Neuron (in vitro differentiated cells): ENCODE data around the gene ALMS1.
"Not testable (repeated sequence)": the region's sequence is repeated elsewhere in the genome, so short reads cannot be mapped to it uniquely, and the experiment has no call there.

Experiments used
- H2AFZ ChIP-seq: one replicate; pipeline ENCODE4 v1.6.1; 2013; ENCODE audit warnings: low read depth, mild to moderate bottlenecking, inconsistent platforms, low read length, moderate library complexity
- H3K27me3 ChIP-seq: one replicate; pipeline ENCODE4 v1.6.1; 2013; ENCODE audit warnings: low read length; ENCODE audit not compliant: insufficient read depth
- H3K36me3 ChIP-seq: one replicate; pipeline ENCODE4 v1.6.1; 2013; ENCODE audit warnings: low read length; ENCODE audit not compliant: insufficient read depth
- H3K4me1 ChIP-seq: one replicate; pipeline ENCODE4 v1.6.1; 2013; ENCODE audit warnings: low read length; ENCODE audit not compliant: insufficient read depth
- H3K4me3 ChIP-seq: 2 replicates; pipeline ENCODE4 v1.5.1; 2013; ENCODE audit warnings: mild to moderate bottlenecking, low read length, moderate library complexity
- H3K9me3 ChIP-seq: one replicate; pipeline ENCODE4 v1.6.1; 2013; ENCODE audit warnings: low read length

ALMS1 gene

DNA sequence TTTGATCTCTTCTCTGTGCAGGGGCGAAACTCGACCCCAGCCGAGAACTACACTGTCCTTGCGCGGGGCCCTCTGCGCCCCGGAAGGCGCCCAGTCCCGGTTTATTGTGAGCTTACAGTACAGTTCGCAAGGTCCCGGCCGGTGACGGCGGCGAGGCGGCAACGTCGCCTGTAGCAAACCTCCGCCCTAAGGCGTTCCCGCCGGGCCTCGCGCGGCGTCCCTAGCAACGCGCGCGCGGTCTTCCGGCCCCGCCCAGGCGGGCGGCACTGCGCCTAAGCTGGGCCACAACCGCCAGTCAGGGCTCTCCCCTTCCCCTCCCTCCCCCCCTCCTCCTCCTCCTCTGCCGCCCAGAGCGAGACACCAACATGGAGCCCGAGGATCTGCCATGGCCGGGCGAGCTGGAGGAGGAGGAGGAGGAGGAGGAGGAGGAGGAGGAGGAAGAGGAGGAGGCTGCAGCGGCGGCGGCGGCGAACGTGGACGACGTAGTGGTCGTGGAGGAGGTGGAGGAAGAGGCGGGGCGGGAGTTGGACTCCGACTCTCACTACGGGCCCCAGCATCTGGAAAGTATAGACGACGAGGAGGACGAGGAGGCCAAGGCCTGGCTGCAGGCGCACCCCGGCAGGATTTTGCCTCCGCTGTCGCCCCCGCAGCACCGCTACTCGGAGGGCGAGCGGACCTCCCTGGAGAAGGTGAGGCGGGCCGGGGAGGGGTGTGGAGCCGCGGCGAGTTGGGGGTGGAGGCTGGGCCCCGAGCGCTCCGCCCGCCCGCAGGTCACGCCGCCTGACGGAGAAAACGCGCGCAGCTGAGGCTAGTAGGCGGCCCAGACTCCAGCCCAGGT, at the start of gene ALMS1:
TSS of gene ALMS1 (plus strand) at position 333 of the 838 bp plus-strand sequence. CDS start at position 366, 33 bp downstream.
- Histone ChIP-seq H3K4me3 (peak within 1 kb of the TSS; percentile 100), H3K36me3 (no peaks in the 10 kb centered on the region), H2AFZ (peak within 1 kb of the TSS; percentile 97), H3K27me3 (peaks cover 12% of the 10 kb centered on the region), H3K9me3 (no peaks in the 10 kb centered on the region), H3K4me1 (peaks cover 9% of the 10 kb centered on the region)

- Histone ChIP-seq H3K36me3 (no peaks in the 10 kb centered on the region), H3K4me3 (no peak overlapping the region), H3K9me3 (no peaks in the 10 kb centered on the region), H3K4me1 (no peaks in the 10 kb centered on the region), H3K27me3 (peaks cover 7% of the 10 kb centered on the region), H2AFZ (no peak overlapping the region)
These were observed 47.8 kb upstream of the ALMS1 start for GRCh38 chr2:73337828-73338227.

GRCh38 chr2:73339201-73339600, 46.4 kb upstream of the ALMS1 start:
- no peak overlapping the region for H3K4me3 ChIP-seq
- peaks cover 11% of the 10 kb centered on the region for H3K27me3 ChIP-seq
- H3K36me3 ChIP-seq, result no peaks in the 10 kb centered on the region
- H2AFZ ChIP-seq, result no peak overlapping the region
- no peaks in the 10 kb centered on the region for H3K4me1 ChIP-seq
- no peaks in the 10 kb centered on the region for H3K9me3 ChIP-seq

DNA sequence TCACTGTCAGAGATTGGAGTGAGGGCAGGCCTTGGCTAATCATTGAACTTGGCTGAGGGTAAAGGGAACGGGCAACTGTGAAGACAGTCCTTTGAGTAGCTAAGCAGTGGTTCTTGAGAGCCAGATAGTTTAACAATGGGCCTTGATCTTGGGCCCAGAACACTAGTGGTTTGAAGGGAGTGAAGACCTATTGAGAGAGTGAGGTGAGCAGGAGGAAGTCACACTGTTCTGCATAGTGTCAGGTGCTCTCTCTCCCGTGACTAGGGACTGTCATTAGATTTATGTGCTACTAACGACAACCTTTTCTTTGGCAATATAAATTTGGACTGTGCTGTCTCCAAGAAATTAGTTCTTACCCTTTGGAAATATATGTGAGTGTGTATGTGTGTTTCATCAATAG, 44.6 kb upstream of the ALMS1 start:
- Histone ChIP-seq H3K9me3 (no peaks in the 10 kb centered on the region), H3K27me3 (peaks cover 13% of the 10 kb centered on the region)

DNA sequence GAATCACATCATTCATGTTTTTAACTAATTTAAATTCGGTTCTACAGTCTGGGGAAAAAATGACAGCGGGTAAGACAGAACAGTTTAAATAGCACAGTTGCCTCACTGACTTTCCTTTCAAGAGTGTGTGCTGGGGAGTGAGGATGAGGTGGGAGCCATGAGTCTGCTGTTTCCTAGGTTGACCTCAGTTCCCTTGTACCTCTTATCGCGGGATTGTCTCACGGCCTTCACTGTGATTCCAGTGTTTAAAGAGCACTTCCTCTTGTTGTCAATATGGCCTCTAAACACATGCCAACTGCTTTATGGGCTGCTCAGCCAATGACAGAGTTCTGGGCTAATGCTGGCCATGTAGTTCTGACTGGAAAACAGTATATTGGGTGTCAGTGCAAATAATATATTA, 41.6 kb upstream of the ALMS1 start:
- H3K4me3 ChIP-seq, result no peak overlapping the region
- H3K36me3 ChIP-seq, result no peaks in the 10 kb centered on the region
- H3K9me3 ChIP-seq, result no peaks in the 10 kb centered on the region
- peaks cover 13% of the 10 kb centered on the region for H3K27me3 ChIP-seq
- H2AFZ ChIP-seq, result no peak overlapping the region
- no peaks in the 10 kb centered on the region for H3K4me1 ChIP-seq

More for the DNA sequence above, 44.6 kb upstream of the ALMS1 start:
- Histone ChIP-seq H3K4me1 (no peaks in the 10 kb centered on the region), H3K4me3 (no peak overlapping the region), H2AFZ (no peak overlapping the region), H3K36me3 (no peaks in the 10 kb centered on the region)

DNA sequence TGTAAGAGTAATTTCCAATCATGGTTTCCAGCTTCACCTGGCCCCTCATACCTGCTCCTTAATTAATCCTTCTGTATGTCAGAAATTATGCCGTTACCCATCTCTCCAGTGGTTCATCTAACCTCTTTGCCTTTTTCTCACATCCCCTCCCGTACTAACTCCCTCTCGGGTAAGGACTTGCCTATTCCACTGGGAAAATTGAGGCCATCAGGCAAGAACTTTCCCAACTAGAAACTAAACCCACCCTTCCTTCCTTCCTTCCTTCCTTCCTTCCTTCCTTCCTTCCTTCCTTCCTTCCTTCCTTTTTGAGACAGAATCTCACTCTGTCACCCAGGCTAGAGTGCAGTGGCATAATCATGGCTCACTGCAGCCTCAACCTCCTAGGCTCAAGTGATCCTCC, 40.9 kb upstream of the ALMS1 start:
- H3K9me3 ChIP-seq, H3K36me3 ChIP-seq, H3K4me3 ChIP-seq, H2AFZ ChIP-seq, H3K4me1 ChIP-seq: not testable (repeated sequence)
- H3K27me3 ChIP-seq, result peaks cover 13% of the 10 kb centered on the region

- Histone ChIP-seq H2AFZ (no peak overlapping the region), H3K9me3 (no peaks in the 10 kb centered on the region), H3K4me3 (no peak overlapping the region), H3K4me1 (no peaks in the 10 kb centered on the region), H3K27me3 (no peaks in the 10 kb centered on the region), H3K36me3 (no peaks in the 10 kb centered on the region)
These were observed 35.5 kb upstream of the ALMS1 start for GRCh38 chr2:73350035-73350691.

- H2AFZ ChIP-seq, result no peak overlapping the region
- no peak overlapping the region for H3K4me3 ChIP-seq
- H3K9me3 ChIP-seq, result no peaks in the 10 kb centered on the region
- no peaks in the 10 kb centered on the region for H3K4me1 ChIP-seq
- peaks cover 4% of the 10 kb centered on the region for H3K27me3 ChIP-seq
- H3K36me3 ChIP-seq, result no peaks in the 10 kb centered on the region
These were observed 29.5 kb upstream of the ALMS1 start for GRCh38 chr2:73356097-73356496.

GRCh38 chr2:73359915-73360697, 25.5 kb upstream of the ALMS1 start:
- Histone ChIP-seq H3K36me3 (no peaks in the 10 kb centered on the region), H3K4me1 (no peaks in the 10 kb centered on the region), H3K27me3 (peaks cover 13% of the 10 kb centered on the region), H3K4me3 (no peak overlapping the region), H2AFZ (no peak overlapping the region), H3K9me3 (no peaks in the 10 kb centered on the region)

GRCh38 chr2:73366060-73366459, 19.6 kb upstream of the ALMS1 start:
- Histone ChIP-seq H3K27me3 (peaks cover 9% of the 10 kb centered on the region), H2AFZ (no peak overlapping the region), H3K4me3 (no peak overlapping the region), H3K4me1 (no peaks in the 10 kb centered on the region), H3K9me3 (no peaks in the 10 kb centered on the region), H3K36me3 (no peaks in the 10 kb centered on the region)

DNA sequence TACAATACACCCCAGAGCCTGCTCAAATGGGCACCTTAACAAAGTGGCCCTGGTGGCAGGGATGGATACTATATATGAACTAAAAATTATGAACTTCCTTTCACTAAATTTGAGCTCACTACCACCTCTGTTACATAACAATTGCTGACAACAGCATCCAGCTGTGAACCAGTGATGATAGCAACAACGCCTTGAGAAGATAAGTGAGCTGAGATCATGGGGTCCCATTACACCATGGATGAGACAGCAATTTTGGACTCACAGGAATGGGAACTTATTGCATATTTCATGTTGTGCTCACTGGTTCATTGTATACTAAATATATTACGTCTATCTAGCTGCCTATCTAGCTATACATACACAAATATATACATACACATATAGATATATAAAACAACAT, 16.9 kb upstream of the ALMS1 start:
- Histone ChIP-seq H3K27me3 (peaks cover 5% of the 10 kb centered on the region), H3K4me3 (no peak overlapping the region), H2AFZ (no peak overlapping the region), H3K9me3 (no peaks in the 10 kb centered on the region), H3K4me1 (no peaks in the 10 kb centered on the region), H3K36me3 (no peaks in the 10 kb centered on the region)

DNA sequence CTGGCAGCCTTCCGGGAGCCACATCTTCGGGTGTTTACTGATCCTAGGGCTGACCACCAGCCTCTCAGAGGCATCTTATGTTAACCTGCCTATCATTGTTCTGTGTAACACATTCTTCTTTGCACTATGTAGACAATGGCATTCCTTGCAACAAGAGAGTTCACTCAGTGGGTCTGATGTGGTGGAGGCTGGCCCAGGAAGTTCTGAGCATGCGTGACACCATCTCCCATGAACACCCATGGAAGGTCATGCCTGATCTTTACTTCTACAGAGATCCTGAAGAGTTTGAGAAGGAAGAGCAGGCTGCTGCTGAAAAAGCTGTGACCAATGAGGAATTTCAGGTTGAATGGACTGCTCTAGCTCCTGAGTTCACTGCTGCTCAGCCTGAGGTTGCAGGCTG, 15.3 kb upstream of the ALMS1 start:
- Histone ChIP-seq H3K27me3 (no peaks in the 10 kb centered on the region), H2AFZ (no peak overlapping the region), H3K4me1 (no peaks in the 10 kb centered on the region)

GRCh38 chr2:73373344-73373743, 12.3 kb upstream of the ALMS1 start:
- Histone ChIP-seq H3K9me3 (no peaks in the 10 kb centered on the region), H3K4me3 (no peak overlapping the region), H3K27me3 (no peaks in the 10 kb centered on the region), H3K4me1 (no peaks in the 10 kb centered on the region), H3K36me3 (no peaks in the 10 kb centered on the region), H2AFZ (no peak overlapping the region)

More for the DNA sequence above, 15.3 kb upstream of the ALMS1 start:
- Histone ChIP-seq H3K4me3 (no peak overlapping the region), H3K9me3 (no peaks in the 10 kb centered on the region), H3K36me3 (no peaks in the 10 kb centered on the region)
